AG04449 (cell line): ENCODE results near the gene FAM167B.
"Not testable (repeated sequence)": the region's sequence is repeated elsewhere in the genome, so short reads cannot be mapped to it uniquely, and the experiment has no call there.

ENCODE experiments used
- CTCF ChIA-PET: fragments of 350-600 bp; formaldehyde crosslinking; extraction: SDS; loops from one replicate; lab custom pipeline; 2021; ENCODE audit warnings: antibody characterized with exemption; lab: Yijun Ruan, JAX
- POLR2A ChIA-PET: fragments of 400-600, 350-600 bp; formaldehyde crosslinking; extraction: SDS; loops from one replicate; lab custom pipeline; 2020; ENCODE audit warnings: antibody characterized with exemption, inconsistent platforms; lab: Yijun Ruan, JAX
- DNase-seq: peaks from one replicate; pipeline ENCODE4 v3.0.0-alpha.2; 2010; ENCODE audit warnings: low read depth, low spot score
- H3K4me3 ChIP-seq: 2 replicates; pipeline ENCODE4 v1.5.1; 2011; ENCODE audit warnings: low read depth, mild to moderate bottlenecking, control low read depth, low read length
- CTCF ChIP-seq: IDR thresholded peaks from one replicate; pipeline ENCODE4 v1.5.1; 2011; ENCODE audit warnings: mild to moderate bottlenecking, moderate library complexity, low read length, control low read depth, inconsistent platforms; ENCODE audit not compliant: insufficient read depth; ENCODE audit errors: missing control alignments

Gene FAM167B

GRCh38 chr1:32273391-32274208 lies 26.6 kb downstream of the FAM167B start:
- ChIA-PET CTCF (interaction anchor here (2.2 kb wide), 1 partner anchor 26 kb away, joined by 8 read pairs; the partner anchor contains the start of gene FAM167B), POLR2A (no interaction called here)
- TF ChIP-seq CTCF = no peak
- H3K4me3 ChIP-seq = no peak overlapping the region
- DNase-seq = no peak

GRCh38 chr1:32274646-32275340 lies 27.8 kb downstream of the FAM167B start:
- ChIA-PET POLR2A (no interaction called here), CTCF (interaction anchor here (2.2 kb wide), 1 partner anchor 27 kb away, joined by 8 read pairs; the partner anchor contains the start of gene FAM167B)
- no peak for TF ChIP-seq CTCF
- no peak for DNase-seq
- no peak overlapping the region for H3K4me3 ChIP-seq

GRCh38 chr1:32275424-32275823 lies 28.4 kb downstream of the FAM167B start:
- no peak for TF ChIP-seq CTCF
- H3K4me3 ChIP-seq = no peak overlapping the region
- ChIA-PET POLR2A (no interaction called here), CTCF (no interaction called here)
- DNase-seq = no peak

- POLR2A ChIA-PET = interaction anchor here (0.9 kb wide), 1 partner anchor 16 kb away, joined by 3 read pairs; the partner anchor contains the start of gene HDAC1
- no peak for TF ChIP-seq CTCF
- DNase-seq = no peak
- CTCF ChIA-PET = no interaction called here
- no peak overlapping the region for H3K4me3 ChIP-seq
Observed at GRCh38 chr1:32276032-32276782, 29.2 kb downstream of the FAM167B start.

- POLR2A ChIA-PET = interaction anchor here (1.0 kb wide), 1 partner anchor 51 kb away, joined by 3 read pairs; the partner anchor contains the start of gene MARCKSL1
- H3K4me3 ChIP-seq, DNase-seq, CTCF ChIA-PET: not testable (repeated sequence)
Observed at GRCh38 chr1:32284777-32285176, 37.8 kb downstream of the FAM167B start.

- CTCF ChIA-PET = no interaction called here
- TF ChIP-seq CTCF = no peak
- POLR2A ChIA-PET = no interaction called here
Observed at GRCh38 chr1:32285658-32286057, 38.6 kb downstream of the FAM167B start.

More at GRCh38 chr1:32285658-32286057, 38.6 kb downstream of the FAM167B start:
- H3K4me3 ChIP-seq = no peak overlapping the region
- DNase-seq = no peak
